Measurements from ENCODE around the gene MAST4. TPM values are rescaled to one million over a fixed set of nuclear protein-coding genes. Genes with fewer than 3 reads are reported as not detected.

Gene MAST4
- total RNA-seq, 2 donors from 2014 or later = 36.8 to 45.7 TPM

DNA sequence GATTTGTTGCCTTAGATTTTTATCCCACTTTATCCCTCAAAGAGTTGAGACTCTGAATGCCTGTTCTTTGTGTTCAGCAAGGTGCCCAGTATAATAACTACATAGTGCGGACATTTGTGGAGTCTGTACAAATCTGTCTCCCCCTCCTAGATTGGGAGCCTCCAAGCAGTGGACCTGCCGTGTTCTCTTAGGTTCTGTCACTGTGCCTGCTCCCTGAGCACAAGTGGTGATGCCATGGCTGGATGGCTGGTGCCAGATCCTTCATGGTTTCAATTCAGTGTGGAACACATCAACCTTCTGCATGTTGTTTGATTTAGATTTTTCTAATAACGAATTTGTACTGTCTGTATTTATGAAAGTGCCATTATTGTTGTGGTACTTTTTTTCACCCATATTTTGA lies 307.5 kb downstream of the MAST4 start:
- no peaks in the 10 kb centered on the region for H3K36me3 ChIP-seq
- no peak overlapping the region for H3K4me3 ChIP-seq
- WGBS = 89% methylated on average over 3 of the region's 3 CpGs
- no peak for TF ChIP-seq POLR2A (IDR thresholded peaks at IDR 0.05)
- TF ChIP-seq POLR2AphosphoS5 (IDR thresholded peaks at IDR 0.05) = no peak
- TF ChIP-seq, protein P1, sequence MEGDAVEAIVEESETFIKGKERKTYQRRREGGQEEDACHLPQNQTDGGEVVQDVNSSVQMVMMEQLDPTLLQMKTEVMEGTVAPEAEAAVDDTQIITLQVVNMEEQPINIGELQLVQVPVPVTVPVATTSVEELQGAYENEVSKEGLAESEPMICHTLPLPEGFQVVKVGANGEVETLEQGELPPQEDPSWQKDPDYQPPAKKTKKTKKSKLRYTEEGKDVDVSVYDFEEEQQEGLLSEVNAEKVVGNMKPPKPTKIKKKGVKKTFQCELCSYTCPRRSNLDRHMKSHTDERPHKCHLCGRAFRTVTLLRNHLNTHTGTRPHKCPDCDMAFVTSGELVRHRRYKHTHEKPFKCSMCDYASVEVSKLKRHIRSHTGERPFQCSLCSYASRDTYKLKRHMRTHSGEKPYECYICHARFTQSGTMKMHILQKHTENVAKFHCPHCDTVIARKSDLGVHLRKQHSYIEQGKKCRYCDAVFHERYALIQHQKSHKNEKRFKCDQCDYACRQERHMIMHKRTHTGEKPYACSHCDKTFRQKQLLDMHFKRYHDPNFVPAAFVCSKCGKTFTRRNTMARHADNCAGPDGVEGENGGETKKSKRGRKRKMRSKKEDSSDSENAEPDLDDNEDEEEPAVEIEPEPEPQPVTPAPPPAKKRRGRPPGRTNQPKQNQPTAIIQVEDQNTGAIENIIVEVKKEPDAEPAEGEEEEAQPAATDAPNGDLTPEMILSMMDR (IDR thresholded peaks at IDR 0.05) = no peak
- no peaks in the 10 kb centered on the region for H3K4me1 ChIP-seq (replicated peaks)
- H3K27me3 ChIP-seq (replicated peaks; ENCODE audit: insufficient read depth) = no peaks in the 10 kb centered on the region
- intact Hi-C loops (cut with DNase I) = no loop called here
- no peak overlapping the region for H3K27ac ChIP-seq
- DNase-seq (ENCODE audit: low spot score) = no peak
- H3K9me3 ChIP-seq = no peaks in the 10 kb centered on the region

DNA sequence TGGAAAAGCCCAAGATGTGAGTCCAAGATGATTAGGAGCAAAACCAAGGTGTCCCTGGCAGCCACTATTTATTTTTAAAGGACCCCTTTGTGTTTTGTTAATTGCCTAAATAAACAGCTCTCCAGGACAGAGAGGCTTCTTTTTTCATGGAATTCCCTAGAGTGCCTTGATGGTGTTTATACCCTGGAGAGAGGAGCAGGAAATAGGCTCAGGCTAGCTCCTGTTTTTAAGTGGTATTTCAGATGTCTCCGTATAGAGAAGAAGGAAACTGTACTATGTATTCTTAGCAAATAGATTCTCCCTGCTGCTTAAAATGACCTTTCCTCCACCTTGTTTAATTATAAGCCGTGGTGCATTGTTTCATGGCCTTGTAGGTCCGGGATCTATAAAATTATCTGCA lies 308.0 kb downstream of the MAST4 start:
- H3K27me3 ChIP-seq (replicated peaks; ENCODE audit: insufficient read depth) = no peaks in the 10 kb centered on the region
- H3K4me1 ChIP-seq (replicated peaks) = no peaks in the 10 kb centered on the region
- no peaks in the 10 kb centered on the region for H3K36me3 ChIP-seq
- 41% methylated on average over 3 of the region's 3 CpGs for WGBS
- H3K9me3 ChIP-seq = no peaks in the 10 kb centered on the region
- DNase-seq (ENCODE audit: low spot score) = no peak
- TF ChIP-seq POLR2A (IDR thresholded peaks at IDR 0.05) (no peak), POLR2AphosphoS5 (IDR thresholded peaks at IDR 0.05) (no peak)
- TF ChIP-seq, protein P1 (IDR thresholded peaks at IDR 0.05) = no peak
- intact Hi-C loops (cut with DNase I) = no loop called here
- H3K4me3 ChIP-seq = no peak overlapping the region
- no peak overlapping the region for H3K27ac ChIP-seq

DNA sequence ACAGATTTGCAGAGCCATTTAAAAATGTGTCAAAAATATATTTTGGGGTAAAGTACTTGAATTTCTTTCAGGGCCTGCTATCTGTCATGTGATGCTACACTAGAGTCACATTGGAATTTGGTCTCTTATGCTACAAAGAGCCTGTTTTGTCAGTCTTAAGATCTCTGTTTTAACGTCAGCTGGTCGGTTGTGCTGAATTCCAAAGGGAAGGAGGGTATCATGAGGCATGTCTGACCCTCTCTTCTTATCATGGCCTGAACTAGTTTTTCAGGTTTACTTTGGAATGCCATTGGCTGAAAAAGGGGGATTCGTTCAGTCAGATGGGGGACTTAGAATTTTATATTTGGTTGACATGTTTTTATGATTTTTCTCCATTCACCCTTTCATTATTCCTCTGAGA lies 309.8 kb downstream of the MAST4 start:
- 85% methylated on average over 3 of the region's 3 CpGs for WGBS
- intact Hi-C loops (cut with DNase I) = no loop called here
- Histone ChIP-seq H3K36me3 (no peaks in the 10 kb centered on the region), H3K4me3 (no peak overlapping the region), H3K4me1 (replicated peaks) (no peaks in the 10 kb centered on the region), H3K9me3 (no peaks in the 10 kb centered on the region), H3K27ac (no peak overlapping the region), H3K27me3 (replicated peaks; ENCODE audit: insufficient read depth) (no peaks in the 10 kb centered on the region)
- DNase-seq (ENCODE audit: low spot score) = no peak
- TF ChIP-seq POLR2AphosphoS5 (IDR thresholded peaks at IDR 0.05) (no peak), POLR2A (IDR thresholded peaks at IDR 0.05) (no peak)
- TF ChIP-seq, protein P1 (IDR thresholded peaks at IDR 0.05) = no peak

DNA sequence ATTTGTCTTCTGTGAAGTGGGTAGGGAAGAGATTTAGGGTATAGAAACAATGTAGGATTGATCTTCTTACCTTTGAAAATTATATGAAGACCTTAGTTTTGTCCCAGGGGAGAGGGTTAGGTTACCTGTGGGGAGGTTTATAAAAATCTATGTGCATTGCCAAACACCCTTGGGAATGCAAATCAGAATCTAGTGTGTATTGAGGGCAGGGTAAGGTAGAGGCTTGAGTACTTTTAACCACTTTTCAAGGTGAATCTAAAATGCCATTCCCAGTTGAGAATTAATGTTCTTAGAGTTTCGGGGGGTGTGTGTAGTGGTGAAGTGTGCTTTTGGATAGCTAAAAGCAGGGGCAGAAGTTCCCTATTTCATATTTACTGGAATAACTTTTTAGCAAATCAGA lies 312.0 kb downstream of the MAST4 start:
- 44% methylated on average over 1 of the region's 1 CpG for WGBS
- DNase-seq (ENCODE audit: low spot score) = no peak
- H3K36me3 ChIP-seq = no peaks in the 10 kb centered on the region
- no peak overlapping the region for H3K4me3 ChIP-seq
- H3K27ac ChIP-seq = no peak overlapping the region
- TF ChIP-seq, protein P1 (IDR thresholded peaks at IDR 0.05) = no peak
- TF ChIP-seq POLR2AphosphoS5 (IDR thresholded peaks at IDR 0.05) (no peak), POLR2A (IDR thresholded peaks at IDR 0.05) (no peak)
- no peaks in the 10 kb centered on the region for H3K9me3 ChIP-seq
- intact Hi-C loops (cut with DNase I) = no loop called here
- no peaks in the 10 kb centered on the region for H3K4me1 ChIP-seq (replicated peaks)
- no peaks in the 10 kb centered on the region for H3K27me3 ChIP-seq (replicated peaks; ENCODE audit: insufficient read depth)

DNA sequence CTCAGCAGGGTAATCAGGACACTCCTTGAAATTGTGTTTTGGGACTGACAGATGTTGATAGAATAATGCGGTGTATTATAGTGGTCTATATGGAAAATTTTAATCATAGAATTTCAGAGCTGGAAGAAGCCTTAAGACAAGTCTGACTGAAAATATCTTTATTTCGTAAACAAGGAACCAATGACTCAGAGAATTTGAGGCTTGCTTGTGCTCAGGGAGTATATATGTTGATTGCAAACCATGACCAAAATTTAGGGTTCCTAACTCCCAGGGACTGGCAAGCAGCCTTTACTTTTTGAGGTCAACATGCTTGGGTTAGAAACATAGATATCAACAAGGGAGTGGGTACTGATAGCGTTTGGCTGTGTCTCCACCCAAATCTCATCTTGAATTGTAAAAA lies 313.2 kb downstream of the MAST4 start:
- no peak for DNase-seq (ENCODE audit: low spot score)
- H3K4me3 ChIP-seq = no peak overlapping the region
- intact Hi-C loops (cut with DNase I) = no loop called here
- WGBS = 75% methylated on average over 3 of the region's 3 CpGs
- no peaks in the 10 kb centered on the region for H3K27me3 ChIP-seq (replicated peaks; ENCODE audit: insufficient read depth)
- no peaks in the 10 kb centered on the region for H3K9me3 ChIP-seq
- no peak overlapping the region for H3K27ac ChIP-seq
- TF ChIP-seq, protein P1 (IDR thresholded peaks at IDR 0.05) = no peak
- TF ChIP-seq POLR2A (IDR thresholded peaks at IDR 0.05) (no peak), POLR2AphosphoS5 (IDR thresholded peaks at IDR 0.05) (no peak)
- no peaks in the 10 kb centered on the region for H3K4me1 ChIP-seq (replicated peaks)
- H3K36me3 ChIP-seq = no peaks in the 10 kb centered on the region
